ENCODE results near the gene PPFIA4. TPM values are rescaled to one million over a fixed set of nuclear protein-coding genes. Genes with fewer than 3 reads are reported as not detected.
"Not testable (repeated sequence)": the region's sequence is repeated elsewhere in the genome, so short reads cannot be mapped to it uniquely, and the experiment has no call there.

The PPFIA4 gene
- total RNA-seq, result 10 to 100 TPM; 51.2 to 56.4 TPM

DNA sequence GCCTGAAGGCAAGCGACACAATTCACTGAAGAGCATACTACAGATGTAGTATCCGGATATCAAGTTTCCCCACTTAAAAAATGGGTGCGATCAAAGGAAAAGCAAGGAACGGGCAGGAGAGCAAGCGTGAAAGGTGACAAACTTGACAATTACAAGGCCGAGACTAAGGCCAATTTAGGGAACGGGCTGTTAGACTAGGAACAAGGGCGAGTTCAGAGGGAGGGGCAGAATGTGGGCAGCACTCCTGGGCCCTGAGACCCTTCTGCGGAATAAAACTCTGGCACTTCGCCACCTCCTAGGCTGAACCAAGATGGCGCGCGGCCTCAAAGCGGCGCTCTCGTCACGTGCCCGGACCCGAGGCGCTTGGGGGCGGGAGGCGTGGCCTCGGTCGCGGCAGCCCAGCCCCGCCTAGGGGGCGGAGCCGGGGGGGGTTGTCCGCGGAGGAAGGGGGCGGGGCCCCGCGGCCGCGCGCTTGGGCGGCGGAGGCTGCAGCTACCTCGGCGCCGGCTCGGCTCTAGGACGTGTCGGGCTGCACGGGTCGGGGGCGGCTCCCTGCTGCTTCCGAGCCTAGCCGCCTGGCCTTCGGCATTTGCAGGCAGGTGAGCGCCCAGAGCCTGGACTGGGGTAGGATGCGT is at the start of gene PPFIA4:
Gene PPFIA4, plus strand, starts transcription at position 461 of the 635 bp plus-strand sequence. CDS start 12,518 bp downstream, outside the sequence.
- ChIA-PET CTCF (interaction anchor here (0.5 to 3.2 kb wide), 8 partner anchors 14 to 304 kb away, joined by 3 to 22 read pairs (median 3); partner anchors contain the start of gene TMEM183A), POLR2A (interaction anchor here (0.6 to 1.5 kb wide), 3 partner anchors 19 to 845 kb away, joined by 3 to 6 read pairs (median 4); partner anchors contain the start of gene TMEM183A)
- peaks cover 19% of the 10 kb centered on the region for H3K4me1 Mint-ChIP-seq
- peaks cover 4% of the 10 kb centered on the region for H3K27me3 Mint-ChIP-seq
- DNase-seq (peak; percentile 95), ATAC-seq (peak; percentile 95)
- H3K9me3 Mint-ChIP-seq (ENCODE audit: low read depth), result peaks cover 2% of the 10 kb centered on the region
- H3K36me3 Mint-ChIP-seq (ENCODE audit: low read depth), result peaks cover 32% of the 10 kb centered on the region
- peak within 1 kb of the TSS; percentile 84 for H3K27ac Mint-ChIP-seq
- intact Hi-C loops (cut with DNase I, micrococcal nuclease), result loop anchor here (1.0 to 5.0 kb wide), 12 partner anchors 19 to 1071 kb away; partner anchors contain the start of genes ADIPOR1 (in 2 of the 2), TMEM183A (in 2 of the 2), CYB5R1 (in 1 of the 2) and KDM5B (in 1 of the 2)
- H3K4me3 Mint-ChIP-seq, result peak within 1 kb of the TSS; percentile 82

DNA sequence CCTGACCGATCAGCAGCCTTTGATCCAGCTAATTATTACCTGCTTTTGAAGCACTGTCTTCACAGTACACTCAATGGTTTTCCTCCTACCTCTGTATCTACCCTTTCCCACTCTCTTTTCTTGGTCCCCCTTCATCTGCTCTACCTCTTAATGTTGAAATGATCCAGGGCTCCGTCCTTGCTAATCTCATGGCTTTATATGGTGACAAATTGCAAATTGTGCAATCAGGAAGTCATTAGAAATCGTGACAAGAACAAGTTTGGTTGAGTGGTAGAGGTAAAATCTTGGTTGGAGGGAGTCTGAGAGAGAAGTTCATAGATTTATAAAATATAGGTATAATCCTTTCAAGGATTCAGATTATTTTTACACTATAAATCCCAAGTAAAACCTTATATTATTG is 49.7 kb upstream of the PPFIA4 start:
- no peaks in the 10 kb centered on the region for H3K9me3 Mint-ChIP-seq (ENCODE audit: low read depth)
- CTCF ChIA-PET, result interaction anchor here (1.0 kb wide), 1 partner anchor 18 kb away, joined by 3 read pairs; no protein-coding TSS in a partner anchor
- POLR2A ChIA-PET, result no interaction called here
- intact Hi-C loops (cut with DNase I, micrococcal nuclease), result no loop called here
- H3K27ac Mint-ChIP-seq, result no peak overlapping the region
- no peaks in the 10 kb centered on the region for H3K36me3 Mint-ChIP-seq (ENCODE audit: low read depth)
- H3K27me3 Mint-ChIP-seq, result peaks cover 13% of the 10 kb centered on the region
- ATAC-seq (no peak), DNase-seq (no peak)
- no peaks in the 10 kb centered on the region for H3K4me1 Mint-ChIP-seq
- no peak overlapping the region for H3K4me3 Mint-ChIP-seq

DNA sequence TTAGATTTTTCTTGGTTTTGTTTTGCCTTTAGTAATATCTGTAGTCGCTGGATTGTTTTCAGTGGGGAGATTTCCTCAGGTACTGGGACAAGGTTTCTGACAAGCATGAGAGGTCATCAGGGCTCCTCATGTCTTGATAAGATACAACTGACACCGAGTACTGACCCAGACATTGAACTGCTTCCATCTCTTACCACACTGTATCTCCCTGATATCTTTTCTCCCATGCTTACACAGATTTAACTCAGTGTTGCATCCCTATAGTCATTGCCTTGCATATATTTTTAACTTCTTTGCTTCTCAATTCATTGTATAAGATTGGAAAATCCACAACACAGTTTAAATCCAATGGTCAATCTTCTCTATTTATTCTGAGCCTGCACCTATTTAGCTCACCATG is 46.8 kb upstream of the PPFIA4 start:
- POLR2A ChIA-PET, result no interaction called here
- ATAC-seq, result no peak
- no peak overlapping the region for H3K27ac Mint-ChIP-seq

DNA sequence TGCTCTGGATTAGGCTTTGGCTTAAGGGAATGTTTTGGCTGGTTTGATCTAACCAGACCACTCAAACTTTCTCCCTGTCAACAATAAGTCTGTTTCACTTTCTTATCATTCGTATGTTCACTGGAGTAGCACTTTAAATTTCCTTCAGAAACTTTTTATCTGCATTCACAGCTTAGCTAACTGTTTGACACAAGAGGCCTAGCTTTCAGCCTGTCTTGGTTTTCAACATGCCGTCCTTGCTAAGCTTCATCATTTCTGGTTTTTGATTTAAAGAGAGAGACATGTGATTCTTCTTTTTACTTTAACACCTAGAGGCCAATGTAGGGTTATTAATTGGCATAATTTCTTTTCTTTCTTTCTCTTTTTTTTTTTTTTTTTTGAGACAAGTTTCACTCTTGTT is 44.4 kb upstream of the PPFIA4 start:
- no peaks in the 10 kb centered on the region for H3K36me3 Mint-ChIP-seq (ENCODE audit: low read depth)
- H3K27ac Mint-ChIP-seq, result no peak overlapping the region
- ChIA-PET CTCF (interaction anchor here (0.6 to 1.5 kb wide), 3 partner anchors 9 to 744 kb away, joined by 3 to 4 read pairs (median 4); no protein-coding TSS in a partner anchor), POLR2A (no interaction called here)
- DNase-seq (no peak), ATAC-seq (no peak)
- no peaks in the 10 kb centered on the region for H3K4me1 Mint-ChIP-seq
- peaks cover 8% of the 10 kb centered on the region for H3K27me3 Mint-ChIP-seq
- no peak overlapping the region for H3K4me3 Mint-ChIP-seq
- intact Hi-C loops (cut with DNase I, micrococcal nuclease), result no loop called here
- H3K9me3 Mint-ChIP-seq (ENCODE audit: low read depth), result no peaks in the 10 kb centered on the region

More for the DNA sequence above, 46.8 kb upstream of the PPFIA4 start:
- H3K9me3 Mint-ChIP-seq (ENCODE audit: low read depth), result no peaks in the 10 kb centered on the region
- intact Hi-C loops (cut with DNase I, micrococcal nuclease), result no loop called here
- CTCF ChIA-PET, result interaction anchor here (0.5 to 0.9 kb wide), 6 partner anchors 11 to 1014 kb away, joined by 3 to 6 read pairs (median 3); no protein-coding TSS in a partner anchor
- H3K36me3 Mint-ChIP-seq (ENCODE audit: low read depth), result no peaks in the 10 kb centered on the region
- H3K27me3 Mint-ChIP-seq, result peaks cover 11% of the 10 kb centered on the region
- DNase-seq, result no peak
- no peaks in the 10 kb centered on the region for H3K4me1 Mint-ChIP-seq
- H3K4me3 Mint-ChIP-seq, result no peak overlapping the region

DNA sequence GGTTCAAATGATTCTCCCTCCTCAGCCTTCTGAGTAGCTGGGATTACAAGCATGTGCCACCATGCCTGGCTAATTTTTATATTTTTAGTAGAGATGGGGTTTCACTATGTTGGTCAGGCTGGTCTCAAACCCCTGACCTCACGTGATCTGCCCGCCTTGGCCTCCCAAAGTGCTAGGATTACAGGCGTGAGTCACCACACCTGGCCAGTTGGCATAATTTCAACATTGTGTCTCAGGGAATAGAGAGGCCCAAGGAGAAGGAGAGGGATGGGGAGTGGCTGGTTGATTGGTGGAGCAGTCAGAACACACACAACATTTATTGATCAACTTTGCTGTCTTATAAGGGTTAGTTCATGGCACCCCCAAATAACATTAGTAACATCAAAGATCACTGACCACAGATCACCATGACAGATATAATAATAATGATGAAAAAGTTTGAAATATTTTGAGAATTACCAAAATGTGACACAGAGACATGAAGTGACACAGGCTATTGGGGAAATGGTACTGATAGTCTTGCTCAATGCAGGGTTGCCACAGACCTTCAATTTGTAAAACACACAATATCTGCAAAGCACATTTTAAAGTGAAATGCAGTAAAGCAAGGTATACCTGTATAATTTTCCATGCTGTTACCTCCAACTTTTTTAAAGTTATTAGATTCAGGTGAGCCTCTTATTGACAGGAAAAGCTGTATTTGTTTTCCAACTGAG is 43.4 kb upstream of the PPFIA4 start:
- ChIA-PET POLR2A (no interaction called here), CTCF (interaction anchor here (0.7 kb wide), 1 partner anchor 17 kb away, joined by 4 read pairs; no protein-coding TSS in a partner anchor)
- intact Hi-C loops (cut with DNase I, micrococcal nuclease), result no loop called here

DNA sequence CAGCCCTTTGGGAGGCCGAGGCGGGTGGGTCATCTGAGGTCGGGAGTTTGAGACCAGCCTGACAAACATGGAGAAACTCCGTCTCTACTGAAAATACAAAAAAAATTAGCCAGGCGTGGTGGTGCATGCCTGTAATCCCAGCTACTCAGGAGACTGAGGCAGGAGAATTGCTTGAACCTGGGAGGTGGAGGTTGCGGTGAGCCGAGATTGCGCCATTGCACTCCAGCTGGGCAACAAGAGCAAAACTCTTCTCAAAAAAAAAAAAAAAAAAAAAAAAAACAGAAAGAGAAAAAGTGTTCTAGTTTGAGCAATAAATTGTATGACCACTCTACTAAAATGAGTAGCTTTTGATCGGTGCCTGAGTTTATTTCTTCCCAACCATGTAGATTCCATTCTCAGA is 40.2 kb upstream of the PPFIA4 start:
- intact Hi-C loops (cut with DNase I, micrococcal nuclease); DNase-seq; H3K4me3 Mint-ChIP-seq; H3K27me3 Mint-ChIP-seq; H3K9me3 Mint-ChIP-seq (ENCODE audit: low read depth); POLR2A ChIA-PET; H3K27ac Mint-ChIP-seq; H3K4me1 Mint-ChIP-seq; ATAC-seq; H3K36me3 Mint-ChIP-seq (ENCODE audit: low read depth): not testable (repeated sequence)
- CTCF ChIA-PET, result interaction anchor here (1.6 kb wide), 1 partner anchor 14 kb away, joined by 5 read pairs; no protein-coding TSS in a partner anchor

More for the DNA sequence above, 43.4 kb upstream of the PPFIA4 start:
- no peak for ATAC-seq
- no peak for DNase-seq
- Mint-ChIP-seq H3K27me3 (peaks cover 5% of the 10 kb centered on the region), H3K4me1 (no peaks in the 10 kb centered on the region), H3K9me3 (ENCODE audit: low read depth) (no peaks in the 10 kb centered on the region), H3K4me3 (no peak overlapping the region), H3K36me3 (ENCODE audit: low read depth) (no peaks in the 10 kb centered on the region), H3K27ac (no peak overlapping the region)

DNA sequence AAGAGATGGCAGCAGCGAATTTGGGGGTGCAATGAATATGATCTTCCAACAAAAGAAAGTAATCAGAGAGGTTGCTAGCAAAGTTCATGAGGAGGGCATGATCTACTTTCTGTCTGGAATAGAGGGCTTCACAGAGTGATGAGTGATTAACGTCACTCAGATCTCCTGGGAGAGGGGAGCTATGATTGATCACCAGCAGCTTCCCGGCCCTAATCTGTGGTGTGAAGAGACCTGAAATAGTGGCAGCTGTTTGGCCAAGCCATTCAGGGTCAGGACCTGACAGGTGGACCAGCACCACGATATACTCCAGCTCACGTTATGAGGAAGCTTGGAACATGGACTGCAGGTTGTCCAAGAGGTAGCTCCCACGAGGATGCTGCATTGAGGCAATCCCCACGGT is 39.0 kb upstream of the PPFIA4 start:
- ATAC-seq (no peak), DNase-seq (no peak)
- Mint-ChIP-seq H3K36me3 (ENCODE audit: low read depth) (no peaks in the 10 kb centered on the region), H3K9me3 (ENCODE audit: low read depth) (peaks cover 1% of the 10 kb centered on the region), H3K27me3 (peaks cover 11% of the 10 kb centered on the region), H3K27ac (no peak overlapping the region), H3K4me3 (no peak overlapping the region), H3K4me1 (no peaks in the 10 kb centered on the region)
- CTCF ChIA-PET, result interaction anchor here (0.8 to 1.4 kb wide), 2 partner anchors 12 to 17 kb away, joined by 3 to 6 read pairs; no protein-coding TSS in a partner anchor
- intact Hi-C loops (cut with DNase I, micrococcal nuclease), result no loop called here
- POLR2A ChIA-PET, result no interaction called here

DNA sequence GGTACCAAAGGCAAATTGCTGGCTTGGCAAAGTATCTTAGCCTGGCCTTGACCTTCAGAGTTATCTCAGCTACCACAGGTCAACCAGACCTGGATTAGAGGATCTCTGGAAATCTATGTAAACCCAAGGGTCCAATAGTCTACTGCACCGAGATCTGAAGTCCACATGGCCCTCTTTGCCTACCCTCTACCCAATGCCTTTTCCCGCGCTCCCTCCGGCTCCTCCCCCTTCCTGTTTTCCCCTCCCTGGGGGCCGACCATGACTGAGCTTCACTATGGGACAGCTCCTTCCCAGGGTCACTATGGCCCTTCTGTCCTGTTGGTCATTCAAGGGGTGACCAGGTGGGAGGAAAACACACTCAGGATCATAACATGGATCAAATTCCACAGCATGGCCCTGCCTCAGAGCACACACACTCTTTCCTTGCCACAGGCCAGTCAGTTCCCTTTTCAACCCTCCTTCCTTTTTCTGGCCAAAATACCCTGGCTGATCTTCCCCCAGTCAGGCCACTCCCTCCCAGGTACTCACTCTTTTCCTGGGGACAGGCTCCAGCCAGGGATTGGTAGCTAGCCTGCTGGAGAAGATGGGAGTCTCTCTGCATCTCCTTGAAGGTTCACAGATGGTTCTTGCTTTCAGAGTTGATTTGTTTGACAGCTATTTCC is 38.2 kb upstream of the PPFIA4 start:
- intact Hi-C loops (cut with DNase I, micrococcal nuclease), result no loop called here
- peaks cover 1% of the 10 kb centered on the region for H3K9me3 Mint-ChIP-seq (ENCODE audit: low read depth)
- DNase-seq (no peak), ATAC-seq (no peak)
- H3K27ac Mint-ChIP-seq, result no peak overlapping the region
- no peaks in the 10 kb centered on the region for H3K36me3 Mint-ChIP-seq (ENCODE audit: low read depth)
- no peak overlapping the region for H3K4me3 Mint-ChIP-seq
- CTCF ChIA-PET, result interaction anchor here (0.7 to 1.4 kb wide), 4 partner anchors 11 to 160 kb away, joined by 3 to 6 read pairs (median 4); no protein-coding TSS in a partner anchor
- POLR2A ChIA-PET, result no interaction called here
- no peaks in the 10 kb centered on the region for H3K4me1 Mint-ChIP-seq
- H3K27me3 Mint-ChIP-seq, result peaks cover 11% of the 10 kb centered on the region

DNA sequence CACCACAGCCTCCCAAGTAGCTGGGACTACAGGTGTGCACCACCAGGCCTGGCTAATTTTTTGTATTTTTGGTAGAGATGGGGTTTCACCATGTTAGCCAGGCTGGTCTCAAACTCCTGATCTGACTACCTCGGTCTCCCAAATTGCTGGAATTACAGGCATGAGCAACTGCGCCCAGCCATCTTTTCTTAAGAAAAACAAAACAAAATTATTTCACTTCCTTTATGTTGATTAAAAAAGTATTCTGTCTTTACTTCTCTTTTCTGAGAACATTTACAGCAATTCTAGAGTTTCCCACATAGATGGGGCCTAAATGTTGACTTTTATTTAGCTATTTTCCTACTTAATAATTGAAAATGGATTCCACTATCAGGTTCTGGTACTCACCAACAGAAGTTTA is 36.4 kb upstream of the PPFIA4 start:
- Mint-ChIP-seq H3K9me3 (ENCODE audit: low read depth) (peaks cover 1% of the 10 kb centered on the region), H3K4me1 (no peaks in the 10 kb centered on the region), H3K27ac (no peak overlapping the region), H3K27me3 (peaks cover 19% of the 10 kb centered on the region), H3K36me3 (ENCODE audit: low read depth) (no peaks in the 10 kb centered on the region), H3K4me3 (no peak overlapping the region)
- CTCF ChIA-PET, result interaction anchor here (0.5 to 3.4 kb wide), 2 partner anchors 10 to 98 kb away, joined by 4 to 24 read pairs; no protein-coding TSS in a partner anchor
- POLR2A ChIA-PET, result no interaction called here
- DNase-seq (no peak), ATAC-seq (no peak)
- intact Hi-C loops (cut with DNase I, micrococcal nuclease), result no loop called here

DNA sequence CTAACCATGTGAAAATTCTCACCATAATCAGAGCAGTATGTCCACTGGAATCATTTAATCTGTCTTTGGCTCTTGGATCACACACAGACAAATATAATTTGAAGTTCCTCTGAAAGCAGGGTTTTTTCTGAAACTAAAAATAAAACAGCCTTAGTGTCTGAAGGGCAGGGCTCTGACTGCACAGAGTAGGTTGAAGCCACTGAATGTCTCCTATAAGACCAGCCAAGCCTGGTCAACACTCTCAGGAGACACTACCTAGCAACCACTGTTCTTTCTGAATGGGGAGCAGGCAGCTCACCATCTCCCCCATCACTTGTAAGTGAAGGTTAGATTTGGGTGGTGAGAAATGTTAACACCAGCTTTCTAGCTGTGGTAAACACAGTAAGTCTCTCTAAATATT is 35.2 kb upstream of the PPFIA4 start:
- CTCF ChIA-PET, result interaction anchor here (0.6 to 3.4 kb wide), 4 partner anchors 9 to 521 kb away, joined by 4 to 24 read pairs (median 5); no protein-coding TSS in a partner anchor
- ATAC-seq (no peak), DNase-seq (no peak)
- Mint-ChIP-seq H3K4me3 (no peak overlapping the region), H3K9me3 (ENCODE audit: low read depth) (peaks cover 1% of the 10 kb centered on the region), H3K27ac (no peak overlapping the region), H3K27me3 (peaks cover 25% of the 10 kb centered on the region), H3K4me1 (no peaks in the 10 kb centered on the region), H3K36me3 (ENCODE audit: low read depth) (no peaks in the 10 kb centered on the region)
- POLR2A ChIA-PET, result no interaction called here
- intact Hi-C loops (cut with DNase I, micrococcal nuclease), result no loop called here

DNA sequence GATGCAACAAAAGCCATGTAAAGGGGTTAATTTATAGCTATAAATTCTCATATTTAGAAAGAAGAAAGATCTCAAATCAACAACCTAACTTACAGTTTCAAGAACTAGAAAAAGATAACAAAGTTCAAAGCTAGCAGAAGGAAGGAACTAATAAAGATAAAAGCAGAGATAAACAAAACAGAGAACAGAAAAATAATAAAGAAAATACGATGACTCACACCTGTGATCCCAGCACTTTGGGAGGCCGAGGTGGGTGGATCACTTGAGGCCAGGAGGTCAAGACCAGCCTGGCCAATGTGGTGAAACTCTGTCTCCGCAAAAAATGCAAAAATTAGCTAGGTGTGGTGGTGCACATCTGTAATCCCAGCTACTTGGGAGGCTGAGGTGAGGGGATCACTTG is 31.5 kb upstream of the PPFIA4 start:
- intact Hi-C loops (cut with DNase I, micrococcal nuclease), result loop anchor here in 1 of 2 experiments (5.0 kb wide), 2 partner anchors 107 to 242 kb away; partner anchors contain the start of gene RABIF
- ATAC-seq (no peak), DNase-seq (no peak)
- no peak overlapping the region for H3K4me3 Mint-ChIP-seq
- peaks cover 1% of the 10 kb centered on the region for H3K9me3 Mint-ChIP-seq (ENCODE audit: low read depth)
- no peak overlapping the region for H3K27ac Mint-ChIP-seq
- ChIA-PET CTCF (interaction anchor here (0.6 to 2.0 kb wide), 11 partner anchors 10 to 266 kb away, joined by 3 to 8 read pairs (median 3); partner anchors contain the start of gene TMEM183A), POLR2A (no interaction called here)
- H3K36me3 Mint-ChIP-seq (ENCODE audit: low read depth), result no peaks in the 10 kb centered on the region
- peaks cover 8% of the 10 kb centered on the region for H3K4me1 Mint-ChIP-seq
- peaks cover 32% of the 10 kb centered on the region for H3K27me3 Mint-ChIP-seq
